Activated CD4-positive, CD25-positive, alpha-beta regulatory T cell treated with anti-CD3 and anti-CD28 coated beads, Interleukin-2, amount 50 U/mL, for 72 hours (primary cell): ENCODE data around the gene MAN2A2.
A peak's percentile ranks its signal among the peaks of the same experiment; 100 is the strongest.
"Not testable (repeated sequence)": the region's sequence is repeated elsewhere in the genome, so short reads cannot be mapped to it uniquely, and the experiment has no call there.

Source experiments
- DNase-seq: peaks from one replicate; pipeline ENCODE4 v3.0.0; 2021

MAN2A2 gene

DNA sequence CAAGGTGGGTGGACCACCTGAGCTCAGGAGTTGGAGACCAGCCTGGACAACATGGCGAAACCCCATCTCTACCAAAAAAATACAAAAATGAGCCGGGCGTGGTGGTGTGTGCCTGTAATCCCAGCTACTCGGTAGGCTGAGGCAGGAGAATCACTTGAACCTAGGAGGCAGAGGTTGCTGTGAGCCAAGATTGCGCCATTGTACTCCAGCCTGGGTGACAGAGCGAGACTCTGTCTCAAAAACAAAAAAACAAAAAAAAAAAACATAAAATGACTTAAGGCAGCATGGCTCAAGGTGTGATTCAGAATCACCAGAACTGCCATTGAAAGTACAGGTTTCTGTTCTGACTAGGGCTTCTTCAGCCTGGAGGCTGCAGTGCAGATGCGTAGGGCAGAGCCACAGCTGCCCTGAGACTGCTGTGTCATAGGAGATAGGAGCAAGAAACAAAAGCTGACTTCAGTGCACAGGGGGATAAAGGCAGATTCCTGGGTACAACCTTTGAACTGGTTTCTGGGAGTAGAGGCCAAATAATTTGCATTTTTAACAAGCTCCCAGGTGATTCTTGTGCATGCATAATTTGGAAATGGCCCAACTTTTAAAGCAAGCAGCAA is 19.7 kb downstream of the MAN2A2 start:
- DNase-seq: not testable (repeated sequence)

- DNase-seq: no peak
Measured at GRCh38 chr15:90924375-90924774, 21.3 kb downstream of the MAN2A2 start.

- not testable (repeated sequence) for DNase-seq
Measured at GRCh38 chr15:90926766-90927165, 23.7 kb downstream of the MAN2A2 start.

GRCh38 chr15:90928106-90928505 is 25.0 kb downstream of the MAN2A2 start:
- DNase-seq: not testable (repeated sequence)

- no peak for DNase-seq
Measured at GRCh38 chr15:90929246-90930019, 26.3 kb downstream of the MAN2A2 start.

DNA sequence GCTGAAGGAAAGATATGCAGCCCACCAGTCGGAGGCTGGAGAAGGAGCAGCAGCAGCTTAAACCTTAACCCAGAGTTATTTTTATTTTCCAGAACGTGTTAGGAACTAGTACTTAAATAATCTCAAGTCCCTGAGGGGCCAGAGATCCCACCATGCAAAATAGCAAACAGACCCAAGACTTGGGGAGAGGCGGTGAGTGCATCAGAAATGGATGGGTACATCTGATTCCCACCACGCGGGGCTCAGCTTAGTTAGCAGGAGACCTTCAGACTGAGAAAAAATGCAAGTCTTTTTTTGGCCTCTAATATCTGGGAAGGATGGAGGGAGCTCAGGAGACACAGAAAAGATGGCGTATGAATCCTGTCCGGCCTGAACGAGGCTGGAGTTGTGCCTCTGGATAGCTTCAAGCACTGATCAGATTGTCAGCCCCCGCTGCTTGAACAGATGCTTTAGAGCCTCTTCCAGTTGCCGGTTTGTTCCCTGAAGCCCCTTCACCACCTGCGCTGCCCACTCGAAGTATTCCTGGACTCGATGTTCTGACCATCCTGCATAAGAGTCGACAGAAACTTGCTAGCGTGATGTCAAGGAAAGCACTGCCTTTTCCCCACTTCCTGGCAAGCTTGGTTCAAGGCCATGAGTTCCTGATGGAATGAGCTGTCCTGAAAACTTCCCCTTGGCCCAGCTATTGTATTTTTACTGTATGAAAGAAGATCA is 27.9 kb downstream of the MAN2A2 start:
- DNase-seq: no peak

DNA sequence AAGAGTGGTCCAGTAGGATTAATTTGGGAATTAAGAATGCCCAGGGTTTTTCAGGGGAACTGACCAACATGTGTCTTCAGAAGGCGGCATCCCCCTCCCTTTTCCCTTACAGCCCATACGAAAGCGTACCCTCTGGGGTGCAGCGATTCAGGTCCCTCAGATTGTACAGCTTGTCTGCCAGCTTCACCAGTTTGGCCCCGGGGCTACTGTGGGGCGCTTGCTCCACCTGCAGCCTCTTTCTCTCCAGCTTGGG is 28.4 kb downstream of the MAN2A2 start:
- no peak for DNase-seq

DNA sequence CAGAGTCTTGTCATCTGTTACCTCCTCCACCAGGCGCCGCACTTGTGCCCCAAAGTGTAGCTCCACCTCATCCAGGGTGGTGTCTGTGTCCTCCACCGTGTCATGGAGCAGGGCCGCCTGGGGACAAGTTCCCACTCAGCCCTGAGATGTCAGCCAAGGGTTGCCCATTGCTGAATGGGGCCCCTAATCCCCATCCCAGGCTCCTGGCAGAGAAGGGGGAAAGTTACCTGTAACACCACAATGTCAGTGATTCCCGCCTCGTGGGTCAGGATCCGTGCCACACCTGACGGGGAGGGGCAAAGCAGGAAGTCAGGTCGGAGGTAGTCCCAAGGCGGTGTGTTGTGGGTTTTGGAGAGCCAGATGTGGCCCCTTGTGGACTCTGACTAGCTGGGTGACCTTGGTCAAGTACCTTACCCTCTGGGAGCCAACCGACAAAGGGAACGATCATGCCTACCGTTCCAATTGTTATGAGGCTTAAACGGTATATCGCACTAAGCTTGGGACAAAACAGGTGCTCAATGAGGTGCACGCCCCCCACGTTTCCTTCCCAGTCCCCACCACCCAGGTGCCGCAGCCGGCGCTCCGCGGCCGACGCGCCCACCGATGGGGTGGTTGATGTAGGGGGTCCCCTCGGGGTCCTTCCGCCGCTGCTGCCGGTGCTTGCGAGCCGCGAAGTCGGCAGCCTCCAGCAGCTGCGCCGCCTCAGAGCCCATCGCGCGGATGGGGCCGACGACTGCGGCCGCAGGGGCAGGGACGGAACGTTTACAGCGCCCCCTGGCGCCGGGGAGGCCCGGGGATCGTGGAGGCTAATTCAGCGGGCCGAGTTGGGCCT is 28.9 kb downstream of the MAN2A2 start, which contains the start of gene HDDC3:
Gene HDDC3, minus strand, starts transcription at position 722 of the 832 bp plus-strand sequence. Its CDS starts 9 bp downstream, at position 713.
- DNase-seq: peak; percentile 96

DNA sequence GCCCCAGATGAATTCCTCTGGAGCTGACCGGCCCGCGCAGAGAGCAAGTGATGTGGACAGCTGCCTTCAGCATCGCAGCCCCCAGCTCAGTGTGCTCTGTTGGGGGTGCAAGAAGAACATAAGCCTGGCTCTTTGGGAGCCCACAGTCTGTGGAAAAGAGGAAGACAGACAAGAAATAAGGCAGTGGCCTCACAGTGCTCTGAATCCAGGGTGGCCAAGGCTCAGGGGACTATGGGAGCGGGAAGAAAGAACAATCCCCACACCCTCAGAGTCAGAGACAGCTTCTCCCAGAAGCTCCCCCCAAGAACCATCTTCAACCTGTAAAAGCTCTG is 29.5 kb downstream of the MAN2A2 start:
- no peak for DNase-seq

DNA sequence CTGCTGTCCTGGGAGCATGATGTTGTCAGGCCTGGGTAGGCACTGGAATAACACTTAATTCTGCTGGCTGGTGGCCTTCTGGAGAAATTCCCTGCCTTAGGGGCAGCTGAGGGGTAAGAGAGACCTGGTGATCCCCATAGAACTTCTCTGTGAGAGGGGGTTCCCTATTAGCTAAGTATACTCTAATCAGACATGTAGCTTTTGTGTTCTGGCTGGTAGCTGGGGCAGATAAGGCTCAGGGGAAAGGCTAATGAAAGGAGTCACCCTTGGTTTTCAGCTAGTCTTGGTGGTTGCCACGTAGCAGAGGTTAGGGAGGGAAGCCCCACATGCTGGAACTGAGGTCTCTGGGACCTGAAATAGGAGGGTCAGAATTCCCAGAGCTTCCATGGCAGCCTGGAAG is 30.2 kb downstream of the MAN2A2 start:
- DNase-seq: no peak

DNA sequence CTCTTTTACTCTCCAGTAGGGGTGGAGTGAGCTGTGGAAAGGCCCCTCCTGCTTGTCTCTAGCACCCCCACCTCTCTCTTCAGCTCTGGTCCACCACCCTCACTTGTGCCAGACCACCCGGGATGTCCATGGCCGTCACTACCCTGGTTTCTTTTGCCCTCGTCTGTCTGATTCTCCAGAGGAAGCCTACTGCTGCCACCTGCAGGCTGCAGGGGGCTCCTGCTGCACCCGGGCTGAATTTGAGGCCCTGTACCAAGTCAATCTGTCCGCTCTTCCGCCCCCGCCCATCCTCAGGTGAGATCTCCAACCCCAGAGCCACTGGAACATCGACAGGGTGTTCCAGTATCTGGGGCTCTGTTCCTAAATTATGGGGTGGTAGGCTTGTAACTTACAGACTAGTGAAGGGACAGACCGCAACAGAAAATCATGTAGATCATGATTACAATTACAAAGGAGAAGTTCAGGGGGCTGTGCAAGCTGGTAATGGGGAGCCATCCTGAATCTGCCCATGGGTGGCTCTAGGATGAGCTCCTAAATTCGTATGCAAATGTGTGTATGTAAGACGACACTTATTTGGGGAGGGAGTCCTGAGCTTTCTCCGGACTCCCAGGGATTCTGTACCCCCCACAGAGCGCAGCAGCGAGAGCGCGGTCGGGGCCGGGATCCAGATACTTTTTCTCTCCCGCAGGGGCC is 31.3 kb downstream of the MAN2A2 start:
- peak; percentile 88 for DNase-seq

DNA sequence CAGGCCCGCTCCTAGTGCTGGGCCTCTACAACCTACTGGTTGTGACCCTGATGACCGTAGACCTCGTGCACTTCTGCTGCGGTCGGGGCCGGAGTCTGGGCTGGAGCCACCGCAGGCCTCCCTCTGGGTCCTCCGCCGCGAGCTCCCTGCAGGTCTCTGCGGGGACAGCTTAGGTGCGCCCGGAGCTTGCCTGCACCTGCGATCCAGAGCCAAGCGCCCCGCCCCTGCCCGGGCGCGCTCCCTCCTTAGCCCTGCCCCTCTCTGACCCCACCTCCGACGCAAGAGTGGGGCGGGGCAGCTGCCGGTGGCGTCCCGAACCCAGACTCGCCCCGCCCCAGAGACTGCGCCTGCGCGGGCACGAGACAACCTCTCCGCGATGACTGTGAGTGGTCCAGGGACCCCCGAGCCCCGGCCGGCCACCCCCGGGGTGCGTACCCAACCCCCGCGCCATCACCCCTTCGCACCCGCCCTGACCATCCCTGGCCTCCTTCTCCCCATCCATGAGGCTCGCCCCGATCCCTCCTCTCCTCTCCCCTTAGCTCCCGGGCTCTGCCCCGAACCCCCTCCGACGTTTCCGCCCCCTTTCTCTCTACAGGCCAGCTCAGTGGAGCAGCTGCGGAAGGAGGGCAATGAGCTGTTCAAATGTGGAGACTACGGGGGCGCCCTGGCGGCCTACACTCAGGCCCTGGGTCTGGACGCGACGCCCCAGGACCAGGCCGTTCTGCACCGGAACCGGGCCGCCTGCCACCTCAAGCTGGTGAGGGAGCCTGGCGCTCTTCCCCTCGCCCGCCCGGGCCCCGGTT is 32.0 kb downstream of the MAN2A2 start, which contains the start of gene UNC45A:
Gene UNC45A, plus strand, starts transcription at position 337 of the 803 bp plus-strand sequence. Its CDS starts 40 bp downstream, at position 377.
- DNase-seq: peak; percentile 97

- DNase-seq: no peak
Measured at GRCh38 chr15:90936823-90937222, 33.7 kb downstream of the MAN2A2 start.

GRCh38 chr15:90938261-90938660 is 35.2 kb downstream of the MAN2A2 start:
- no peak for DNase-seq

- DNase-seq: no peak
Measured at GRCh38 chr15:90939756-90940155, 36.7 kb downstream of the MAN2A2 start.

GRCh38 chr15:90941038-90941437 is 37.9 kb downstream of the MAN2A2 start:
- DNase-seq: no peak

DNA sequence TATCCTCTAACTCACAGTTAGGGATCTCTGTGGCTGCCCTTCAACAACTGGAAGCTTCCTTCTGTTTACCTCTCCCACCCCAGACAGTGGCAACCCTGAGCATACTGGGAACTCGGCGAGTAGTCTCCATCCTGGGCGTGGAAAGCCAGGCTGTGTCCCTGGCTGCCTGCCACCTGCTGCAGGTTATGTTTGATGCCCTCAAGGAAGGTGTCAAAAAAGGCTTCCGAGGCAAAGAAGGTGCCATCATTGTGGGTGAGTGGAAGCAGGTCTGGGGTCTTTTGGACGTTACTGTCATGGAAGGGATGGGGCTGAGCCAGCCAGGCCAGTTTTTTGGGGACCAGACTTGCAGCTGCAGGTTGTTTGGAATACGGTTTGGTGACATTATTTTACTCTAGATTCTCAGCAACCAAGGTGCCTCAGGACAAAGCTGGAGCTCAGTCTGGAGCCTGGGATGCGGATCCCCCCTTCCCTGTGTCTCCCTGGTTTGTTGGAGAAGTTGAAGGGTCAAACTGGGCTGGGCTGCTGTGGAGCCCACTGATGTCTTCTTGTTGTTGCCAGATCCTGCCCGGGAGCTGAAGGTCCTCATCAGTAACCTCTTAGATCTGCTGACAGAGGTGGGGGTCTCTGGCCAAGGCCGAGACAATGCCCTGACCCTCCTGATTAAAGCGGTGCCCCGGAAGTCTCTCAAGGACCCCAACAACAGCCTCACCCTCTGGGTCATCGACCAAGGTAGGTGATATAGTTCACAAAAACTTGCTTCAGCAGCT is 39.4 kb downstream of the MAN2A2 start:
- no peak for DNase-seq

- no peak for DNase-seq
Measured at GRCh38 chr15:90945091-90945490, 42.0 kb downstream of the MAN2A2 start.

DNA sequence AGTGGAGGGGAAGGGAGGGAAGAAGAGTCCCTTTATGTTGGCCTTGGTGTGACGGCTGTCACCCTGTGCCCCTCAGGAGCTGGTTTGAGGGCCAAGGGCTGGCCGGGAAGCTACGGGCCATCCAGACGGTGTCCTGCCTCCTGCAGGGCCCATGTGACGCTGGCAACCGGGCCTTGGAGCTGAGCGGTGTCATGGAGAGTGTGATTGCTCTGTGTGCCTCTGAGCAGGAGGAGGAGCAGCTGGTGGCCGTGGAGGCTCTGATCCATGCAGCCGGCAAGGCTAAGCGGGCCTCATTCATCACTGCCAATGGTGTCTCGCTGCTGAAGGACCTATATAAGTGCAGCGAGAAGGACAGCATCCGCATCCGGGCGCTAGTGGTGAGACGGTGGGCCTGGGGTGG is 43.4 kb downstream of the MAN2A2 start:
- DNase-seq: no peak

DNA sequence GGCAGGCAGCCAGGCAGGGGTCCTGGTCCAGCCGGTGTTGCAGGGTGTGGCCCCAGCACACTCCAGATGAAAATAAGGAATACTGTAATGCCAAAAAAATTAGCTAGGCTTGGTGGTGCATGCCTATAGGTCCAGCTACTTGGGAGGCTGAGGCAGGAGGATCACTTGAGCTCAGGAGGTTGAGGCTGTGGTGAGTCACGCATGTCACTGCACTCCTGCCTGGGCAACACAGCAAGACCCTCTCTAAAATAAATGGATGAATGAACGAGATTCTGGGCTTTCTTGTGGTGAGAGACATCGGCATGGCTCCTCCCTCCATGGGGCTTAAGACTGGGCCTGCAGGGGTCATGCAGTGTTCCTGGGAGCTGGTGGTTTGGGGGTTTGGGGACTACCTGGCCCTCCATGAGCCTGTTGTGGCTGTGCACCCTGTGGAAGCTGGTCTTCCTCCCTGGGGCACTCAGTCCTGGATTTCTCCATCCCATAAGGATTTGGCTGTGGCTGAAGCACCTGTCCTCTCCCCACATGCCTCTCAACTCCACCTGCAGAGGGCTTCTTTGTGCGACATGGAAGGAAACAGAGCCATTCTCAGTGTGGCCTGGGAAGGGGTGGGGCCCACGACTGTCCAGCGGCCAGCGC is 44.0 kb downstream of the MAN2A2 start:
- DNase-seq: no peak
